GM18873 (cell line): ENCODE results near the gene CRACR2B.

ENCODE experiments used
- ATAC-seq: cut with Tn5 transposase; IDR thresholded peaks from one replicate; pipeline ENCODE4 v1.9.1; 2021; ENCODE audit warnings: mild to moderate bottlenecking, moderate library complexity, moderate number of reproducible peaks; ENCODE audit not compliant: unreplicated experiment, low FRiP score

Gene CRACR2B

DNA sequence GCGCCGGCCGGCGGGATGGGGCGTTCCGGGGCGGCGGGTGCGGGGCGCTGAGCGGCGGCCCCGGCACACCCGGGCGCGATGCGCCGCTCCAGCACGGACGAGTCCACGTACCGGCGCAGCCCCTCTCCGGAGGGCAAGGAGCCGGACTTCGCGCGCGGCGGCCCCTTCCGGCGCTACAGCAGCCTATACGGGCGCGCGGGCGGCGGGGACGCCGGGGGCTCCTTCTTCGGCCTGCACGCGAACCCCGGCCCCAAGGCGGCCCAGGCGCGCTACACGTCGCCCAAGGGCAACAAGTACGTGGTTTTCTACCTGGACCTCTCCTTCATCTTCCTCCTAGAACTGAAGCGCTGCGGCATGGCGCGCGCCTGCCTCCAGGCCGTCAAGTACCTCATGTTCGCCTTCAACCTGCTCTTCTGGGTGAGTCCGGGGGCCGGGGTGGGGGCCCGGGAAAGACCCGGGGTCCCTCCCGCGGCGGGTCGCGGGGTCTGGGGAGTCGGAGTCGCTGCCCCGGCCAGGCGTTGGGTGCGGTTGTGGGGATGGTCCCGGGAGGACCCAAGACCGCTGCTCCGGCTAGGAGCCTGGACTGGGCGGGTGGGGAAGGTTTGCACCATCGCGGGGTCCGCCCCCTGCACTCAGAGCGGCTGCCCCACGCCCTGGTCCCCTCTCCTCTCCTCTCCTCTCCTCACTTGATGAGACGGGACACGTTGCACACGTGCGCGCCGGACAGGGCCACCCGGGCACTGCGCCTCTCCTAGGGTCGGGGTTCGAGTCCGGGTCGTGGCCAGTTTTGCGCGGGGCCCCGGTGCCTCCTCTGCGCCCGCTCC lies 22.4 kb downstream of the CRACR2B start:
- ATAC-seq: no peak

DNA sequence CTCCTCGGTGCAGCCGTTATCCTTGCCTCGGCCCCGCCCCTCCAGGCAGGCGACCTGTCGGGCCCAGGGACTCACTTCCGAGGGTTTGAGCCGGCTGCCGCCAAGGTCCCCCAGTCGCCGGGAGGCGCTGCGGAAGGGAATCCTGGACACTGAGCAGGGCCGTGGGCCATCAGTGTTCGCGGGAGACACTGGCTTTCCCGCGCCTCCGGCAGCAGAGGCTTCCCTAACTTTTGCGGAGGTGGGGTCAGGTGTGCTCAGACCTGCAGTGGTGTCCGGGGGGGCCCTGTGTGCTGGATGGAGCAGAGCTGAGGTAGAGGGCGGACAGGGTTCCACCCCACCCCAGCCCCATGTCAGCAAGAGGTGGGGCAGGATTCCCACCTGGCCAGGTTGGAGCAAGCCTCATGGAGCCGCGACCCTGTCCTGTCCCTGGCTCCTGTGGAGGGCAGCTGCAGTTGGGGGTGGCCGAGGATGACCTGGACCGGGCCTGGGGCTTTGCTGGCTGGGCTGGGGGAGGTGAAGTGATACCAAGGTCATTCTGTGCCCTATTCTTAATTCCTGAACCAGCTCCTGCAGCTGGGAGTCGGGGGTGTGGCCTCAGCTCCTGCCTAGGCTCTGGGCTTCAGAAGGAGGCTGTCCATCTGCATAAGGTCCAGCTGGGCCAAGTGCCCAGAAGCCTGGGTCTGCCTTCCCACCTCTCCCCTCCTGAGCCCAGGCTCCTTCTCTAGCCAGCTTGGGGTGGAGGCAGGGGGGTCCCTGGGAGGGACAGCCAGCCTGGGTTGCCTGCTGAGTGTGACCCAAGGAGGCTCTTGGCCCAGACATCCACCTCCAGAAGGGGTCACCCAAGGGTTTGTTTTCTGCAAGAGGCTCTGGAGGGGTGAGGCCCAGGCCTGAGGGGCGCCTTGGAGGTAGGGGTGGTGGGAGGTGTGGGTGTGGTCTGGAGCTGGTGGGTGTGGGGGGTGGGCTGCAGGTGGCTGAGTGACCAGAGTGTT lies 23.4 kb downstream of the CRACR2B start:
- no peak for ATAC-seq

DNA sequence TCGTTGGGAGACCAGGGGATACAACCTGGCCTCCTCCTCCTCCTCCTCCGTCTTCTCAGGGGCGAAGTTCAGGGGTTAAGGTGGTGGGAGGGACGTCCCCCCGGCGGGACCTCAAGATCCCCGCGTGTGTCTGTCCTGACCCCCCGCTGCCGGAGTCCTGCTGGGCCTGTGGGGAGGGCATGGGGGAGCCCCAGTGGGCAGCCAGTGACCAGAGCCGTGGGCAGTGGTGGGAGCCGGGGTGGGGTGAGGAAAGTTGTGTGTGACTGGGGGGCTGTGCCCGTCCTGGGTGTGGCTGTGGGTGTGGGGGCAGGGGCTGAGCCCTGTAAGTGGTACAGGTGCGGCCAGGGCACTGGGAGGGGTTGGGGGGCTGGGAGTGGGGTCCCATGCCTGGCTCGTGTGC lies 25.0 kb downstream of the CRACR2B start:
- ATAC-seq: no peak

DNA sequence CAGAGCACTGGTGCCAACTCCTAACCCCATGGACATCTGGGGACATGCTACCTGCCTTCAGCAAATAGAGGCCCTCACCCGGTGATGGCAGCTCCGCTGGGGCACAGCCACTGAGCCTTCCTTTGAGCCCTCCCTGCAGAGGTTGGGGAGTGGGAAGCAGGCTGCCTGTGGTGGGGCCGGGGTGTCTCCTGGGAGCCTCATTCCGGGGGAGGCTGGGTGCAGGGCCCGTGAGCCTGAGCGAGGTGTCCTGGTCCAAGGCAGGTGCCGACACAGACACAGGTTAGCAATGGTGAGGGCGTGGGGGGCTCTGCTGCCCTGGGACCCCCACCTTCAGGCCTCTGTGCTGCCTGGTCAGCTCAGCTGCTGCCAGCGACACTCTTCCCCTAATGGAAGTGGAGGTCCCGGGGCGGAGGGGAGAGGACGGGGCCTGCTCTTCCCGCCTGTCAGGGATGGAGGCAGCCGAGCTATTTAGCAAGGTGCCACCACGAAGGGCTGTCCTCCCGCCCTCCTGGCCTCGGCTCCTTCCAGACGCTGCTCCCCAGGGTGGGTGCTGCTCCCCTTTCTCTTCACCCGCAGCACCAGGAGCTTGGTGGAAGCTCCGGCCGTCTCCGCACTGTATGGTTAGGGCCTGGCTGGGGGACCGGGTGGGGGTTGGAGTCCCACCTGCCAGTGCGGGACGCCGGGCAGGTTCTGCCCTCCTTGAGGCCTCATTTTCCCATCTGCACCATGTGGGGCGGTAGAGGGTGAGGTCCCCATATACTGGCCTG lies 26.1 kb downstream of the CRACR2B start:
- ATAC-seq: no peak

DNA sequence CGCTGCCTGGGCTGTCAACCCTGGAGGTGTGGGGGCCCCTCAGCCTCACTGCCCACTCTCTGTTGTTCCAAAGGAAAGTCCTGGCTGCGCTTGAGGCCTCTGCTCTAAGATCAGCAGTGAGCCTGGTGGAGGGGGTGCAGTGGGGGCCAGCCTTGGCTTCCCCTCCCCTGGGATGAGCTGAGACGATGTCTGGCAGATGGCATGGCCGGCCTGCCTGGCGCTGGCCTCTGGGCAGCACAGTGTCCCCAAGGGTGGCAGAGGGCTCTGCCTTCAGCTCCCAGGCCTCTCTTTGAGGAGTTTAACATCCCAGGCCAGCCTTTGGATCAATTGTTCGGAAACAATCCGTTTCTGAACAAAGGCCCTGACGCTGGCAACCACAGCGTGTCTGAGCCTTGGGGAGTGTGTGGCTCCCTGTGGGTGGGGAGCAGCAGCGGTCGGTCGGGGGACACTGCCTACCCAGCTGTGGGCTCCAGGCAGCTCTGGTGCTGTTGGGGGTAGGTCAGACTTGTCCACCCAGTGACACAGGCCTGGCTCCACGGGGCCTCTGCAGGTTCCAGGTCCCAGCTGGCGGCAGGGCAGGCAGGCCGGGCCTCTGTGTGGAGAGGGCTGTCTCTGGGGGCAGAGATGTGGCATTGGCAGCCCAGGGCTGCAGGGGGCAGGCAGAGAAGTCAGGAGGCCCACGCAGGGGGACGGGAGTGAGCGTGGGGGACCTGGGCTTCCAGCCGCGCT lies 27.0 kb downstream of the CRACR2B start:
- no peak for ATAC-seq

DNA sequence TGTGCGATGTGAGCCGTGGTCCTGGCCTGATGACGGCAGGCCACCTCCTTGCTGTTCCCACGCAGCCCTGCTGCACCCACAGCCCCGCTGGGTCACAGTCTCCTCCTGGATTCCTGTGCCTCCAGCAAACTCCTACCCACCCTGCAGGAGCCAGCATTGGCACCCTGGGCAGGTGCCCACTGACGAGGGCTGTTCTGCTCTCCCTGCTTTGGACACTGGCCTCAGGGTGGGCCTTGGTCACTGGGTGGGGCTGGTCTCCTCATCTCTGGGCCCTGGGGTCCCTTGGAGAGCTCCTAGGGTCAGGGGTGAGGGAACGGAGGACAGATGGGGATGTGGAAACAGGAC lies 27.6 kb downstream of the CRACR2B start:
- no peak for ATAC-seq

DNA sequence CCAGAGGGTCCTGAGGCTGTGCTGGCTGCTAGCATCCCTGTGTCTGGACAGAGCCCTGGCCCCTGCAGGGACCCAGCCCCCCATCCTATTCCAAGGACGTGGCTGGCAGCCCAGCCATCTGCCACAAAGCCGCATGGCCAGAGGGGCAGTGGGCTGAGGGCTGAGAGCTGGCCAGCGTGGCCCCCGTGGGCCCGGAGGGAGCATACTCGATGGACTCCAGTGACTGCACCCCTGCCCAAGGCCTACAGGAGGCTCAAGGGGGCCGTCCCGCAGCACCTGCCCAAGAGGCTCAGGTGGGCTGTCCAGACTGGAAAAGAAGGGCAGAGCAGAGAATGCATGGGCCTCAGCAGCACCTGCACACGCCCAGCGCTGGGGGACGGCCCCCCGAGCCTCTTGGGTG lies 28.1 kb downstream of the CRACR2B start:
- ATAC-seq: no peak

DNA sequence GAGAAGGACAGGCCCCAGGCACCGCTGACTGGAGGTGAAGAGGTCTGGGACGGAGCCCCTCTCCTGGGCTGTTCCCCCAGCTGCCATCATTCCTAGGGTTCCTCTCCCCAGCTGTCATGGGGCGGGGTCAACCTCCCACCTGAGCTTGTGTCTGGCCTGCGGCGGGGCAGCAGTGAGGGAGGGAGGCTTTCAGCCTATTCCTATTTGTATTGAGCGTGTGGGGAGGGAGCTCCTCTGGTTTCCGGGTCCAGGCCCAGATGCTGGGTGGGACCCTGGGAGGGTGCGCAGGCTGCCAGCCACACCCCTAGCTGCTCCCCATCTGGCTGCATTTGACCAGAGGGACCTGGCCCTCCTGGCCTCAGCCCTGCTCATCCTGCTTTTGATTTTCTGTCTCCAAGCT lies 28.7 kb downstream of the CRACR2B start:
- ATAC-seq: no peak

DNA sequence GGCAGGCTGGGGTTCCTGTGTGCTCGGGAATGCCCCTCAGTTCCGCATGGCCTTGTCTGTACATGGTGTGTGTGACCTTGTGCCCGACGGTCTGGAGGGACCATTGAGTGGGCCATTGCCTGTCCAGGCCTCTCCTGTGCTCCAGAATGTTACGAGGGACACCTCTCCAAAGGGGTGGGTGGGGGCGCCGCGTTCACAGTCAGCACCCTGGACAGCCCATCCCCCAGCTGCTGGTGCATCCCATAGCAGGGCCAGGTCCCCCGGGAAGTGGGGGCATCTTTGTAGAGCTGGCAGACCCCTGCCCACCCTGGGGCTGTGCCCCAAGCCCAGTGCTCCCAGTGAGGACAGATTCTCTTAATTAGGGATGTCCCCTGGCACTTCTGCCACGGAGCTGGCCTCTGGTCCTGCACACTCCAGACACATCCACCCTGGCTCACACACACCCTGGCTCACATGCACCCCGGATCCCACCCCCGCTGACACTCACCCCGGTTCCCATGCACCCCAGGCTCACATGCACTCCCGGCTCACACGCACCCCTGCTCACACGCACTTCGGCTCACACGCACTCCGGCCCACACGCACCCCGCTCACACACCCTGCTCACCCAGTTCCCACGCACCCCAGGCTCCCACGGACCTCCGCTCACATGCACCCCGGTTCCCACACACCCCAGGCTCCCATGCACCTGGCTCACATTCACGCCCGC lies 30.5 kb downstream of the CRACR2B start:
- ATAC-seq: no peak

DNA sequence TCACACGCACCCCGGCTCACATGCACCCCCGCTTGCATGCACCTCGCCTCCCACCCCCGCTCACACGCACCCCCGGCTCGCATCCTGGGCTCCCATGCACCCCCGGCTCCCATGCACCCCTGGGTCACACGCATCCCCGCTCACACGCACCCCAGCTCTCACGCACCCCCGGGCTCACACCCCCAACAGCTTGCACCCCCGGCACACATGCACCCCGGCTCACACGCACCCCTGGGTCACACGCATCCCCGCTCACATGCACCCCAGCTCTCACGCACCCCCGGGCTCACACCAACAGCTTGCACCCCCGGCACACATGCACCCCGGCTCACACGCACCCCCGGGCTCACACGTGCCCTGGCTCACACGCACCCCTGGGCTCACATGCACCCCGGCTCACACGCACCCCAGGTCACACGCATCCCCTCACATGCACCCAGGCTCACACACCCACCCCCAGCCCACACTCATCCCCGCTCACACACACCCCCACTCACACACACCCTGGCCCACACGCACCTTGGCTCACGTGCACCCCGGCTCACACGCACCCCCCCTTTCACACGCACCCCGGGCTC lies 31.1 kb downstream of the CRACR2B start:
- no peak for ATAC-seq

DNA sequence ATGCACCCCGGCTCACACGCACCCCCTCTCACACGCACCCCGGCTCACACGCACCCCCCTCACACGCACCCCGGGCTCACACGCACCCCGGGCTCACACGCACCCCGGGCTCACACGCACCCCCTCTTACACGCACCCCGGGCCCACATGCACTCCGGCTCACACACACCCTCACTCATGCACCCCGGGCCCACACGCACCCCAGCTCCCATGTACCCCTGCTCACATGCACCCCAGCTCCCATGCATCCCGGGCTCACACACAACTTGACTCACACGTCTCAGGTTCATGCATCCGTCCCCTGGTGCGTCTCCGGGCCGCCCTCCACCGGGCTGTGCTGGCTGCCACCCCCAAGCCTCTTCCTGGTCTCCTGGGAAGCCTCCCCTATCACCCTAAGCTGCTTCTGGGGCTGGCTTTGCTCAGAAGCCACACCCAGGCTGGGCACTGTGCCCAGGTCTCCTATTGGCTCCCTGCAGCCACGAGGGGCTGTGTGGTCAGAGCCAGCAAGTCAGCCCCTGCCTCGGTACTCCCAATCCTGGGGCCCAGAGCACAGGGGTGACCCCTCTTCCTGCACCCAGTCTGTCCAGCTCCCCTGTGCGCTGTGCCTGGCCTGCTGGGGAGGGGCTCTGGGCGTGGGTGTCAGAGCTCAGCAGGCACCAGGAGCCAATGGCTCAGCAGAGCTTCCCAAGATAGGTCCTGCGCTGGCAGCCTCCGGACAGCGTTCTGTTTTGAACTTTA lies 31.8 kb downstream of the CRACR2B start:
- ATAC-seq: no peak

DNA sequence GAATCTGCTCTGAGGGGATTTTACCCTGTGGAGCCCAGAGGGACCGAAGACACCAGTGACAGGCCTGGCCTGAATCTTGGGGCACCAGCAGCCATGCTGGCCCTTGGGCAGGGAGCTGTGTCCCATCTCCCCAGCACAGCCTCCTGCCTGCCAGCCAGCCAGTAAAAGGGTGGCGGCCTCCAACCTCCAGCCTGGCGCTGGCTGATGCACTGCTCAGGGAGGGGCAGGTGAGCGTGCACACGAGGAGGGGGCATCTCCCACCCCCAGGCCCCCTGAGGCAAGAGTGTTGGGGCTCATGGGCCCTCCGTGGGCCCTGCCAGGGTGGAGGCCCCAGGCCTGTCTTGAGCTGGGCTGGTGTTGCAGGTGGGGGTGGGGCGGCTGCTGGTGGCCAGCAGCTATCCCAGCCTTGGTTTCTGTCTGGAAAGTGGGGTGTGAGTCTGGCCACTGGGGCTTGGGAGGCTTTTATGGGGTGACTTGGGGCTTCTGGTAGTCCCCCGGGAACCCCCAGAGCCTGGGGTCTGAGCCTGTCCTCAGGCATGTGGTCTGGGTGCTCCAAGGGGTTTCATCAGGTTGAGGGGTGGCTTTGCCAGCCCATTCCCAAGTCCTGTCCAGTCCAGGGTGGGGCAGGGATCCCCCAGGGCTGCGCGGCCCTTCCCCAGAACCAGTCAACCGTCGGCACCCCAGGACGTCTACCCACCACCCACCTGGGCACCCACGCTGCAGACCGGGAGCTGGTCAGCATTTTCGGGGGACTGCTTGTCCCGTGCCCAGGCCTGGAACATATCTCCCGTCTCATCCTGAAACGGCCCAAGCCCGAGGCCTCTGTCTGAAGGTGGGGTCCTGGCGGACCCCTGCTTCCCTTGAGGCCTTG lies 32.8 kb downstream of the CRACR2B start:
- no peak for ATAC-seq

DNA sequence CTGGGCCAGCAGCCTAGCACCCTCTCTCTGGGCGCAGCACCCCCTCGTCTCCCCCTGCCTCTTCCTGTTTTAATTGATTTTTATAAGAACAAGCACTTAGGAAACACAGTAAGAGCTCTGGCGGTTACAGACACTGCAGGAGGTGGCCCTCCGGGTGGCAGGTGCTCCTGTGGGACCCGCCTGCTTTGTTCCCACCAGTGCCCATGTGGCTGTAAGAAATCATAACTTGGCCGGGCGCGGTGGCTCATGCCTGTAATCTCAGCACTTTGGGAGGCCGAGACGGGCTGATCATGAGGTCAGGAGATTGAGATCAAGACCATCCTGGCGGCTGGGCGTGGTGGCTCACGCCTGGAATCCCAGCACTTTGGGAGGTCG lies 33.4 kb downstream of the CRACR2B start:
- ATAC-seq: no peak

DNA sequence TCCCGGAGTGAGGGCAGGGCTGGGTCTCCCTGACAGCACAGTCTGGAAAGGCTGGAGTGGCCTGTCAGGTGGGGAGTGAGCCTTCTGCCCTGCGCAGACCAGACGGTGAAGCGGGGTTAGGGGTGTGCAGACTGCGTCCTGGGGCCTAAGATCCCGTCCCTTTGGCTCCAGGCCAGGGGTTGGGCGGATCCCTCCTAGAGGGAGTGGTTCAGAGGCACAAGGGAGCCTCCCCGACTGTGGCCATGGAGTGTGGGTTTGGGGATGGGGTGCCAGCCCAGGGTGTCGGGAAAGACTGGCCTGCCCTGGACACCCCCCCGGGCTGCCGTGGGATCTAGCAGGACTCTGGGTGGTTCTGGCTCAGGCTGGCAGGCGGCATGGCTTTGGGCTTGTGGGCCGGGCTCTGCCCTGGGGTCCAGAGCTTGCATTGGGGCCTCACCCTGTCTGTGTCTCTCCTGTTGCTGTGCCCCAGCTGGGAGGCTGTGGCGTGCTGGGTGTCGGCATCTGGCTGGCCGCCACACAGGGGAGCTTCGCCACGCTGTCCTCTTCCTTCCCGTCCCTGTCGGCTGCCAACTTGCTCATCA lies 34.5 kb downstream of the CRACR2B start:
- no peak for ATAC-seq

DNA sequence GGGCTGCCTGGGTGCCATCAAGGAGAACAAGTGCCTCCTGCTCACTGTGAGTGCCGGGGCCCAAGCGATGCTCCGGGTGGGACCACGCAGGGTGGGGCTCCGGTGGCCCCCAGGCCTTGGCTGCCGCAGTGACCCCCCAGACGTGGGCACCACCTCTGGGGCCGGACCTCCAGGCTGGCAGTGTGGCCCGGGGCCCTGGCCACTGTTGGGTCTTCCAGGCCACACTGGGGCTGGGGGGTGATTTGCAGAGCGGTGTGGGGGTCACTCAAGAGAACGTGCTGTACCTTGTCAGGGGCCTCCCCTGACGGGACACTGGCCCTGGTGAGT lies 34.9 kb downstream of the CRACR2B start:
- no peak for ATAC-seq

DNA sequence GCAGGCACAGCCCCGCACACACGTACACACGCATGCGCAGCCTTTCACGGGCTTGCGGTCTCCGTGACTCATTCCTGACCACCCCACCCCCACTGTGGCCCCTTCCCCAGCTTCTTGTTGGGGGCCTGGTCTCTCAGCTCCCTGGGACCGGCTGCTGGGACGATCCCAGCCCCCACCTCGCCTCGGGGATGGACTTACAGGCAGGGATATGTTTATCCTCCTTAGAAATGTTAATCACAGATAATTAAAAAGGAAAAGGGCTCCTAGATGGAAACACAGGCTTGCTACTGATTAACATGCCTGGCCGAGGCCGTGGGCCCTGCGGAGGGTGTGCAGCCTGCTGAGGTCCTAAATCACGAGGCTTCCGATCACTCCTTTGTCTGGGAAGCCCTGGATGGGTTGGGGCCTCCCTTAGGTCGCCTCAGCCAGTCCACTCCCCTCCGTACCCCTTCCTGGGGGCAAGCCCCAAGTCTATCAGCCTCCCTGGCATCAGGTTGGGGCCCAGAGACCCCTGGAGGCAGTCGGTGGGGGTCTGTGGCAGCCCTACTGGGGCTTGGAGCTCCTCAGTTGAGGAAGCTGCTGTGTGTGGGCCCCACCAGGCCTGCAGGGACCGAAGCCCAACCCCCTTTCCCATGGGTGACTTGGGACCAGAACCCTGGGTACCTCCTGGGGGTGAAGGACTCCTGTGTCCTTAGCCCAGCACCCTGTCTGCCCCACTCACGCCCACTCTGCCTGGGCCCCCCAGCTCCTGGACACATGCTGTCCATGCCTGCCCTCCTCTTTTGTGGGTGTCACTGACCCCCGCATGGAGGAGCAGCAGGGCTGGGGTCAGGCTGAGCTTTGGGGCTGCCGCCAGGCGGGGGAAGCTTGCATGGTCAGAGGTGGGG lies 35.5 kb downstream of the CRACR2B start:
- ATAC-seq: no peak
